ENCODE results near the gene MAML3.

Gene MAML3

GRCh38 chr4:139889264-139889663 is 264.7 kb downstream of the MAML3 start:
- FAIRE-seq: no peak

- no peak for FAIRE-seq
These were observed 265.8 kb downstream of the MAML3 start for GRCh38 chr4:139887962-139888735.

- no peak for FAIRE-seq
These were observed 266.6 kb downstream of the MAML3 start for GRCh38 chr4:139887376-139887802.

- no peak for FAIRE-seq
These were observed 267.2 kb downstream of the MAML3 start for GRCh38 chr4:139886798-139887197.

GRCh38 chr4:139884438-139884837 is 269.5 kb downstream of the MAML3 start:
- no peak for FAIRE-seq

GRCh38 chr4:139880841-139881240 is 273.1 kb downstream of the MAML3 start:
- FAIRE-seq: no peak

GRCh38 chr4:139878050-139878449 is 275.9 kb downstream of the MAML3 start:
- FAIRE-seq: no peak

- FAIRE-seq: no peak
These were observed 277.5 kb downstream of the MAML3 start for GRCh38 chr4:139876337-139876941.

- FAIRE-seq: no peak
These were observed 278.6 kb downstream of the MAML3 start for GRCh38 chr4:139875411-139875825.

- no peak for FAIRE-seq
These were observed 280.7 kb downstream of the MAML3 start for GRCh38 chr4:139873111-139873860.

GRCh38 chr4:139872274-139872673 is 281.7 kb downstream of the MAML3 start:
- FAIRE-seq: no peak

- no peak for FAIRE-seq
These were observed 284.2 kb downstream of the MAML3 start for GRCh38 chr4:139869810-139870209.

- FAIRE-seq: no peak
These were observed 287.6 kb downstream of the MAML3 start for GRCh38 chr4:139866276-139866962.

GRCh38 chr4:139865537-139865936 is 288.4 kb downstream of the MAML3 start:
- no peak for FAIRE-seq

GRCh38 chr4:139863531-139863930 is 290.5 kb downstream of the MAML3 start:
- FAIRE-seq: no peak

- no peak for FAIRE-seq
These were observed 292.5 kb downstream of the MAML3 start for GRCh38 chr4:139861471-139861870.

- FAIRE-seq: no peak
These were observed 293.5 kb downstream of the MAML3 start for GRCh38 chr4:139860435-139861024.

GRCh38 chr4:139859876-139860275 is 294.1 kb downstream of the MAML3 start:
- no peak for FAIRE-seq

GRCh38 chr4:139858436-139859205 is 295.4 kb downstream of the MAML3 start:
- FAIRE-seq: no peak

GRCh38 chr4:139857977-139858376 is 296.0 kb downstream of the MAML3 start:
- no peak for FAIRE-seq

GRCh38 chr4:139857021-139857420 is 297.0 kb downstream of the MAML3 start:
- no peak for FAIRE-seq

All from TTC549 (cell line).